SKM-1 (cell line): Measurements from ENCODE around the gene XYLT2.
"Not testable (repeated sequence)": the region's sequence is repeated elsewhere in the genome, so short reads cannot be mapped to it uniquely, and the experiment has no call there.

Experiments
- DNase-seq: peaks from one replicate; lab custom pipeline; 2025; ENCODE audit not compliant: unreplicated experiment; lab: John Stamatoyannopoulos, UW

XYLT2 gene

GRCh38 chr17:50345432-50346312 is at the start of gene XYLT2:
TSS of gene XYLT2 (plus strand) at chr17:50346126. CDS start at chr17:50346141, 15 bp downstream.
- DNase-seq, result peak; percentile 70

GRCh38 chr17:50297407-50297865 is 48.5 kb upstream of the XYLT2 start:
- DNase-seq, result peak; percentile 43

GRCh38 chr17:50298018-50298417 is 47.9 kb upstream of the XYLT2 start:
- DNase-seq, result no peak

- DNase-seq, result no peak
Measured at GRCh38 chr17:50299776-50300175, 46.1 kb upstream of the XYLT2 start.

- DNase-seq, result not testable (repeated sequence)
Measured at GRCh38 chr17:50300824-50301223, 45.1 kb upstream of the XYLT2 start.

GRCh38 chr17:50301891-50302584 is 43.9 kb upstream of the XYLT2 start:
- DNase-seq, result peak; percentile 77

- DNase-seq, result no peak
Measured at GRCh38 chr17:50303051-50303450, 42.9 kb upstream of the XYLT2 start.

GRCh38 chr17:50303596-50303995 is 42.3 kb upstream of the XYLT2 start:
- no peak for DNase-seq

- DNase-seq, result no peak
Measured at GRCh38 chr17:50304781-50305404, 41.0 kb upstream of the XYLT2 start.

GRCh38 chr17:50307654-50308053 is 38.3 kb upstream of the XYLT2 start:
- DNase-seq, result peak; percentile 59

- no peak for DNase-seq
Measured at GRCh38 chr17:50308666-50309065, 37.3 kb upstream of the XYLT2 start.

GRCh38 chr17:50310455-50311111 is 35.3 kb upstream of the XYLT2 start:
- no peak for DNase-seq

GRCh38 chr17:50311112-50311460 is 34.8 kb upstream of the XYLT2 start:
- no peak for DNase-seq

GRCh38 chr17:50311483-50311882 is 34.4 kb upstream of the XYLT2 start:
- no peak for DNase-seq

GRCh38 chr17:50312308-50312707 is 33.6 kb upstream of the XYLT2 start:
- DNase-seq, result no peak

GRCh38 chr17:50314456-50315011 is 31.4 kb upstream of the XYLT2 start:
- no peak for DNase-seq

GRCh38 chr17:50316016-50316587 is 29.8 kb upstream of the XYLT2 start:
- no peak for DNase-seq

- not testable (repeated sequence) for DNase-seq
Measured at GRCh38 chr17:50316660-50317059, 29.3 kb upstream of the XYLT2 start.

- DNase-seq, result no peak
Measured at GRCh38 chr17:50317121-50317520, 28.8 kb upstream of the XYLT2 start.

- DNase-seq, result no peak
Measured at GRCh38 chr17:50318501-50319285, 27.2 kb upstream of the XYLT2 start.
